Activated T-helper 1 cell treated with anti-CD3 and anti-CD28 coated beads, Interleukin-12 subunit alpha, Interleukin-12 subunit beta, Interleukin-2, Interleukin-4 antibody, amounts not matched to agents 30 ng/mL and 10 ng/mL and 1 ng/mL, durations not matched to agents 14 hours and 24 hours and 36 hours (primary cell): ENCODE data around the gene CTNNA2. TPM values are rescaled to one million over a fixed set of nuclear protein-coding genes. Genes with fewer than 3 reads are reported as not detected.

Experiments
- DNase-seq: peaks from one replicate; pipeline ENCODE4 v3.0.0; 2021; ENCODE audit warnings: low spot score
- H3K27ac Mint-ChIP-seq: one replicate; pipeline ENCODE4 v1.8.0; 2021; ENCODE audit warnings: mild to moderate bottlenecking, mixed read lengths
- H3K27me3 Mint-ChIP-seq: one replicate; pipeline ENCODE4 v1.8.0; 2022; ENCODE audit warnings: mild to moderate bottlenecking, moderate library complexity, mixed read lengths; ENCODE audit not compliant: insufficient read depth
- H3K36me3 Mint-ChIP-seq: one replicate; pipeline ENCODE4 v1.8.0; 2021; ENCODE audit warnings: low read depth, mixed read lengths
- H3K4me1 Mint-ChIP-seq: one replicate; pipeline ENCODE4 v1.8.0; 2021; ENCODE audit warnings: low read depth, mixed read lengths
- H3K4me3 Mint-ChIP-seq: one replicate; pipeline ENCODE4 v1.8.0; 2021; ENCODE audit warnings: mild to moderate bottlenecking, moderate library complexity, mixed read lengths
- H3K9me3 Mint-ChIP-seq: one replicate; pipeline ENCODE4 v1.8.0; 2021; ENCODE audit warnings: mixed read lengths
- intact Hi-C: fragments of 100-400 bp; cut with micrococcal nuclease; formaldehyde crosslinking; loops from one replicate; pipeline ENCODE4 v1.15.1; 2024
- total RNA-seq: library from RNA; stranded (reverse); gene quantifications from 2 replicates; pipeline ENCODE4 v1.2.3, GENCODE V29; 2022

Gene CTNNA2
- total RNA-seq, 1 donor from 2014 or later = not detected

DNA sequence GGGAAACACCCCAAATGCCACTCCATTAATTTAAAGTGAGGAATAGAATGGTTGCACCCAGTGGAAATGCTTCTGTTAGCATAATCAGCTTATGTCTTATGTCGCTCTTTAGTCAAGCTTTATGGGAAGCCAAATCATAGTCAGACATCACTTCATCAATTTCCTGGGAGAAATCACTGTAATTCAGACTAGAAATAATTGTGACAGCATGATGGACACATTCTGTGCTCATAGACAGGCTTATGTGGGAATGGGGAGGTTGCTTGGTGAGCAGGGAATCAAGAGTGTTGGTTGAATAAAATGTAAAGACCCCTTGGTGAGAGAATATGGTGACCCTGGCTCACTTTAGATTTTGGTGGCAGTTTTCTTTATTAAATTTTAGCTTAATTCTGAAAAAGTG is 174.0 kb downstream of the CTNNA2 start:
- H3K4me1 Mint-ChIP-seq = no peaks in the 10 kb centered on the region
- H3K4me3 Mint-ChIP-seq = no peak overlapping the region
- no peak for DNase-seq
- H3K9me3 Mint-ChIP-seq = peaks cover 5% of the 10 kb centered on the region
- no peak overlapping the region for H3K27ac Mint-ChIP-seq
- no peaks in the 10 kb centered on the region for H3K36me3 Mint-ChIP-seq
- H3K27me3 Mint-ChIP-seq = no peaks in the 10 kb centered on the region
- intact Hi-C loops = no loop called here

GRCh38 chr2:79695248-79695647 is 182.4 kb downstream of the CTNNA2 start:
- H3K36me3 Mint-ChIP-seq = no peaks in the 10 kb centered on the region
- H3K27me3 Mint-ChIP-seq = no peaks in the 10 kb centered on the region
- H3K9me3 Mint-ChIP-seq = peaks cover 8% of the 10 kb centered on the region
- no peak for DNase-seq
- intact Hi-C loops = no loop called here
- no peaks in the 10 kb centered on the region for H3K4me1 Mint-ChIP-seq
- H3K4me3 Mint-ChIP-seq = no peak overlapping the region
- H3K27ac Mint-ChIP-seq = no peak overlapping the region

DNA sequence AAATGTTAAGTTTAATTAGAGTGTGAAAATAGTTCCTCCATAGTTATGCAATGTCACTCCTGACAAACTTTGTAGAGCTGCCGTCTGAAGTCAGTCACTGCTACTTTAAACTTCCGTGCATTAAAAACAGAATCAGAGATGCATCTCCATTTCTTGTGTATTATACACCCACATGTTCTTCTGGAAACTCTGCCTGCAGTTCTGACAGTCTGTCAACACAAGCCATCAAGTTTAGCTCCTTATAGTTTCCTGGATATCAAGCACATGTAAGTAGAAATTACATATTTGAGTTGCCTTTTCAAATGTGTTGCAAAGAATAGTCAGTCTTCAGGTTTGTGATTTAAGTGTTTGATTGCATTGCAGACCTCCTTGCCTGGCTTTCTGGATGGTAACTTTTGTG is 184.3 kb downstream of the CTNNA2 start:
- no peak for DNase-seq
- no peak overlapping the region for H3K4me3 Mint-ChIP-seq
- H3K36me3 Mint-ChIP-seq = no peaks in the 10 kb centered on the region
- no peak overlapping the region for H3K27ac Mint-ChIP-seq
- intact Hi-C loops = no loop called here
- H3K9me3 Mint-ChIP-seq = peaks cover 5% of the 10 kb centered on the region
- H3K4me1 Mint-ChIP-seq = no peaks in the 10 kb centered on the region
- no peaks in the 10 kb centered on the region for H3K27me3 Mint-ChIP-seq

GRCh38 chr2:79700651-79701050 is 187.8 kb downstream of the CTNNA2 start:
- DNase-seq = no peak
- H3K27me3 Mint-ChIP-seq = no peaks in the 10 kb centered on the region
- H3K9me3 Mint-ChIP-seq = peaks cover 8% of the 10 kb centered on the region
- no peaks in the 10 kb centered on the region for H3K36me3 Mint-ChIP-seq
- no peak overlapping the region for H3K4me3 Mint-ChIP-seq
- H3K27ac Mint-ChIP-seq = no peak overlapping the region
- intact Hi-C loops = no loop called here
- H3K4me1 Mint-ChIP-seq = no peaks in the 10 kb centered on the region

- no peaks in the 10 kb centered on the region for H3K4me1 Mint-ChIP-seq
- H3K4me3 Mint-ChIP-seq = no peak overlapping the region
- DNase-seq = no peak
- H3K27ac Mint-ChIP-seq = no peak overlapping the region
- H3K9me3 Mint-ChIP-seq = peaks cover 8% of the 10 kb centered on the region
- no peaks in the 10 kb centered on the region for H3K27me3 Mint-ChIP-seq
- intact Hi-C loops = no loop called here
- H3K36me3 Mint-ChIP-seq = no peaks in the 10 kb centered on the region
These were observed 190.1 kb downstream of the CTNNA2 start for GRCh38 chr2:79702905-79703304.

DNA sequence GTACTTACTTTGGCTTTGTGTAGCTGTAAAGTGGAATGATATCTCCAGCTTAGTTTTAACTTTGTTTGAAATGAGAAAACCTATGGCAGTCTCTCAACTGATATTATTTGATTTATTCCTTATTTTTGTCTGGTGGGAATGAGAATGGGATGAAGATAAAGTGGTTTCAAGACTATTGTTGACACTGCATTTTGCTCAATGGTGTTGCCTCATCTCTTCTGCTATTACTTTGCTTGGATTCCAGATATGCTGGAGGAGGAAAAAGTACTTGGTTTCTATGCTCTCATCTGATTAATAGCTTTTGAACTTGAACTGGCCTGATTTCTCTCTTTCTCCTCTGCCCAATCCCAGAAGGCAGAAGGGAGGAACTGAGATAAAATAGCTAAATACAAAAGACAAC is 198.2 kb downstream of the CTNNA2 start:
- intact Hi-C loops = no loop called here
- no peak for DNase-seq
- peaks cover 9% of the 10 kb centered on the region for H3K9me3 Mint-ChIP-seq
- H3K4me3 Mint-ChIP-seq = no peak overlapping the region
- no peaks in the 10 kb centered on the region for H3K27me3 Mint-ChIP-seq
- no peaks in the 10 kb centered on the region for H3K4me1 Mint-ChIP-seq
- H3K36me3 Mint-ChIP-seq = no peaks in the 10 kb centered on the region
- no peak overlapping the region for H3K27ac Mint-ChIP-seq

DNA sequence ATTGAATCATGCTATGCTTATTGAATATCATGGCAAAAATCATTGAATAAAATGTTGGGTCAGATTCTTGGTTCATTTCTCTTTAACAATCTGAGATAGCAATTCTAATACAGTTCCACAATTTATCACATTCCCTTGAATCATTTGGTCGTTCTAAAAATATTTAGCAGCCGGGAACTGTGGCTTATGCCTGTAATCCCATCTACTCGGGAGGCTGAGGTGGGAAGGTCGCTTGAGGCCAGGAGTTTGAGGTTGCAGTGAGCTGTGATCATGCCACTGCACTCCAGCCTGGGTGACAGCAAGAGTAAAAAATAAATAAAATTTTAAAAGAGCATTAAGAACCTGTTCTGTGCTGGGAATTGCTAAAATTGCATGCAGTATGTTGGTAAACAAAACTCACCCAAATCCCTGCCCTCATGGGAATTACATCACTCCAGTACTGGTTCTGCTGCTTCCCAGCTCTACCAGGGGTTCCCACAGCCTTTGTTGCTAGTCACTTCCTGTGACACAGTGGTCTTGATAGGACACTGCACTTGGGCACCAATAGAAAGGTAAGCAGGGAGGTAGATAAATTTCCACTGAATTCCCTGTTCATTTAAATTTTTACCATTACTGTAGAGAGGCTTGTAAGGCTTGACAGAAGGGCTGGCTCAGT is 200.4 kb downstream of the CTNNA2 start:
- no peak overlapping the region for H3K27ac Mint-ChIP-seq
- DNase-seq = no peak
- H3K4me3 Mint-ChIP-seq = no peak overlapping the region
- no peaks in the 10 kb centered on the region for H3K36me3 Mint-ChIP-seq
- H3K27me3 Mint-ChIP-seq = no peaks in the 10 kb centered on the region
- intact Hi-C loops = no loop called here
- H3K9me3 Mint-ChIP-seq = peaks cover 9% of the 10 kb centered on the region
- no peaks in the 10 kb centered on the region for H3K4me1 Mint-ChIP-seq

DNA sequence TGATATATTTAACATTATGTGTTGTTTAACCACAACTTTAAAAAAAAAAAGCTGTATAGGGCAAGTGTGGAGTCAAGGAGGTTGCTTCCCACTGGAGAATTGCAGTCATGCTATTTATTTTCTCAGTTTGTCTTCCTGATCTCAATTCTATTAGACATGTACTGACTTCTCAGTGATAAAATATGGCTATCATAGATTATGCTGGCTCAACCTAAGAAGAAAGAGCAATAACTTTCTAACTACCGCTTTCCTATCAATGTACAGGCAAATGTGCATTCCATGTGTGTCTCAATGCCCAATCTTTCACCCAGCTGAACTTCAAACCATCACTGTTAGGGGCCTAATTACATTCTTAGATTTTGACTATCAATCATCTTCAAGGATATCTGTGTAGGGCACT is 201.4 kb downstream of the CTNNA2 start:
- Mint-ChIP-seq H3K9me3 (peaks cover 9% of the 10 kb centered on the region), H3K27ac (no peak overlapping the region), H3K36me3 (no peaks in the 10 kb centered on the region), H3K4me1 (no peaks in the 10 kb centered on the region), H3K4me3 (no peak overlapping the region), H3K27me3 (no peaks in the 10 kb centered on the region)
- intact Hi-C loops = no loop called here
- DNase-seq = no peak

- intact Hi-C loops = no loop called here
- H3K4me3 Mint-ChIP-seq = no peak overlapping the region
- no peak overlapping the region for H3K27ac Mint-ChIP-seq
- H3K4me1 Mint-ChIP-seq = no peaks in the 10 kb centered on the region
- no peaks in the 10 kb centered on the region for H3K36me3 Mint-ChIP-seq
- no peaks in the 10 kb centered on the region for H3K27me3 Mint-ChIP-seq
- DNase-seq = no peak
- peaks cover 9% of the 10 kb centered on the region for H3K9me3 Mint-ChIP-seq
These were observed 202.5 kb downstream of the CTNNA2 start for GRCh38 chr2:79715338-79715737.

GRCh38 chr2:79716266-79716665 is 203.4 kb downstream of the CTNNA2 start:
- no peak overlapping the region for H3K27ac Mint-ChIP-seq
- peaks cover 9% of the 10 kb centered on the region for H3K9me3 Mint-ChIP-seq
- intact Hi-C loops = no loop called here
- H3K4me3 Mint-ChIP-seq = no peak overlapping the region
- DNase-seq = no peak
- no peaks in the 10 kb centered on the region for H3K36me3 Mint-ChIP-seq
- no peaks in the 10 kb centered on the region for H3K4me1 Mint-ChIP-seq
- no peaks in the 10 kb centered on the region for H3K27me3 Mint-ChIP-seq

DNA sequence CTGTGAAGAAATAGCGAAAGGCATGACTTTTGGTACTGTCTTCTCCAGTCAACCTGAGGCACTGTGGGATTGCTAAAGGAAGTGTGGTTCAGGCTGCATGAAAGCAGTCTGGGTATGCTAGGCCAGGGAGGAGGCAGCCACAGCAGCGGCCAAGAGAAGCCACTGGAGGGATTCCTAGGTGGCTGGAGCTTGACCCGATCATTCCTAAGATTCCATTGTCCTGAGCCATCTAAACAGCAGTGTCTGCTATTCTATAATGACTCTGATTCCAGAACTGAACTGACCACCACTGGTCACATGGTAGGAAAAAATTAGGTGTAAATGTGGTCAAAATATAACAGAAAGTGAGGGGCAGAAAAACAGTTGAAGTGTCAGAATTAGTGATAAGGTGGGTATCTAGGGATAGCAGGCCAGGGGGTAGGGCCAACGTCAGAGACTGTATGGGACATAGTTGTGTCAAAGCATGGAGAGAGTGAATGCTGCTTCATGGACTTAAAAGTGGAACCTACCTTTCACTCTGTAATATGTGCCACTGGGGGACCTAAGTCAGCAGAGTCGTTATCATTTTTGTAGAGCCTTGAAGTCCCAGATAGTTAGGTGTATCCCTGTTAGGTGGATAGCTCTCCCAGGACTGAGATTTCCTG is 204.6 kb downstream of the CTNNA2 start:
- Mint-ChIP-seq H3K27ac (no peak overlapping the region), H3K4me3 (no peak overlapping the region), H3K36me3 (no peaks in the 10 kb centered on the region), H3K27me3 (no peaks in the 10 kb centered on the region), H3K4me1 (no peaks in the 10 kb centered on the region), H3K9me3 (peaks cover 11% of the 10 kb centered on the region)
- no peak for DNase-seq
- intact Hi-C loops = no loop called here

GRCh38 chr2:79721061-79721460 is 208.2 kb downstream of the CTNNA2 start:
- H3K36me3 Mint-ChIP-seq = no peaks in the 10 kb centered on the region
- intact Hi-C loops = no loop called here
- no peak overlapping the region for H3K4me3 Mint-ChIP-seq
- H3K27me3 Mint-ChIP-seq = no peaks in the 10 kb centered on the region
- peaks cover 4% of the 10 kb centered on the region for H3K9me3 Mint-ChIP-seq
- no peak overlapping the region for H3K27ac Mint-ChIP-seq
- DNase-seq = no peak
- H3K4me1 Mint-ChIP-seq = no peaks in the 10 kb centered on the region

DNA sequence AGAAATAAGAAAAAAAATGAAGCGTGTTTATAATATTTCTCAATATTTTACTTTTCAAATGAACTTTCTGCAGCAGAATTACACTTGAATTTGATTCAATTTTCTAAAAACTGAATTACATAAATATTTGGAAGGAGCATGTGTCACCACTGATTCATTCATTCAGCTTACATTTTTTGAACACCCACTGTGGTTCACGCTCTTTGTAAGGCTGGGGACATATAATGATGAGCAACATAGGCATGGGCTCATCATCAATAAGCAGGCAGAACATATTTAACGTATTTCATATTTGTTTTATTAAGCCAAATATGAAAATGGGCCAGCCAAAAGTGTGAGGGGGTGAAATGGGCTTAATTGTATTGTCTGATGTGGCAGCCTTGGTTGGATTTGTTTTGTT is 209.1 kb downstream of the CTNNA2 start:
- Mint-ChIP-seq H3K27ac (no peak overlapping the region), H3K4me3 (no peak overlapping the region), H3K4me1 (no peaks in the 10 kb centered on the region), H3K36me3 (no peaks in the 10 kb centered on the region), H3K27me3 (no peaks in the 10 kb centered on the region), H3K9me3 (peaks cover 4% of the 10 kb centered on the region)
- intact Hi-C loops = no loop called here
- DNase-seq = no peak

- intact Hi-C loops = no loop called here
- H3K4me3 Mint-ChIP-seq = no peak overlapping the region
- H3K27ac Mint-ChIP-seq = no peak overlapping the region
- H3K9me3 Mint-ChIP-seq = peaks cover 4% of the 10 kb centered on the region
- no peaks in the 10 kb centered on the region for H3K36me3 Mint-ChIP-seq
- DNase-seq = no peak
- H3K27me3 Mint-ChIP-seq = no peaks in the 10 kb centered on the region
- H3K4me1 Mint-ChIP-seq = no peaks in the 10 kb centered on the region
These were observed 211.0 kb downstream of the CTNNA2 start for GRCh38 chr2:79723830-79724229.
